ENCODE measurements around the gene GPR135. TPM values are rescaled to one million over a fixed set of nuclear protein-coding genes. Genes with fewer than 3 reads are reported as not detected.
A peak's percentile ranks its signal among the peaks of the same experiment; 100 is the strongest.

The GPR135 gene
- total RNA-seq, 1 donor from 2014 or later, result 4.7 TPM

GRCh38 chr14:59474172-59474571 lies 9.0 kb upstream of the GPR135 start:
- intact Hi-C loops (cut with DNase I), result loop anchor here (5.0 kb wide), 1 partner anchor 1037 kb away; no protein-coding TSS in a partner anchor
- H3K36me3 ChIP-seq, result peaks cover 7 to 36% of the 10 kb centered on the region in 2 donors
- no peaks in the 10 kb centered on the region for H3K4me1 ChIP-seq

DNA sequence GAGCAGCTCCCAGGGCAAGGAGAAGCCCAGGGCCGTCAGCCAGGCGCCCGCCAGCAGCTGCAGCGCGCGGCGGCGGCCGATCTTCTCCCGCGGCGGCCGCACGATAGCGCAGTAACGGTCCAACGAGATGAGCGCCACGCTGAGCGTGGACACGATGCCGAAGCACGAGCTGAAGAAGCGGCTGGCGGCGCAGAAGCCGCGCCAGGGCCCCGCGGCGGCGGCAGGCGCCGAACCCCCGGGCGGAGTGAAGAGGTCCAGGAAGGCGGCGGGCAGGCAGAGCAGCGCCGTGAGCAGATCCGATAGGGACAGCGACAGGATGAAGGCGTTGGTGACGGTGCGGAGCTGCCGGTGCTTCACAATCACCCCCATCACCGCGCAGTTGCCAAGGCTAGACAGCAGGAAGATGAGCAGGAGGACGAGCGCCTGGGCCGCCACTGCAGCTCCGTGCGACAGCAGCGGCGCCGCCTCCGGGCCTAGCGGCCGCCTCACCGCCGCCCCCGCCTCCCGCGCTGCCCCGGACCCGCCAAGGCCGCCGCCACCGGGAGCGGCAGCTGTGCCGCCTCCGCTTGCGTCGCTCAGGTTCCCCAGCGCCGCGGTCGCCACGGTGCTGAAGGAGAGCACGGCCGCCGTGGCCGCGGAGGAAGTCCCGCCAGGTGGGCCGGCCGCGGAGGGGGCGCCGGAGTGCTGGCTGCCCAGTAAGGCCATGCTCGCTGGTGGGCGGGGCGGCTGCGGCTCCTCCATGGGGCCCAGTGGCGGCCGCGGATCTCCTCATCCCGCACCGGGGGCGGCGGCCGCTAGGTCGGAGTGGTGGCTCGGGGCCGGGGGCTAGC lies 479 bp downstream of the GPR135 start:
- TF ChIP-seq, protein P1, sequence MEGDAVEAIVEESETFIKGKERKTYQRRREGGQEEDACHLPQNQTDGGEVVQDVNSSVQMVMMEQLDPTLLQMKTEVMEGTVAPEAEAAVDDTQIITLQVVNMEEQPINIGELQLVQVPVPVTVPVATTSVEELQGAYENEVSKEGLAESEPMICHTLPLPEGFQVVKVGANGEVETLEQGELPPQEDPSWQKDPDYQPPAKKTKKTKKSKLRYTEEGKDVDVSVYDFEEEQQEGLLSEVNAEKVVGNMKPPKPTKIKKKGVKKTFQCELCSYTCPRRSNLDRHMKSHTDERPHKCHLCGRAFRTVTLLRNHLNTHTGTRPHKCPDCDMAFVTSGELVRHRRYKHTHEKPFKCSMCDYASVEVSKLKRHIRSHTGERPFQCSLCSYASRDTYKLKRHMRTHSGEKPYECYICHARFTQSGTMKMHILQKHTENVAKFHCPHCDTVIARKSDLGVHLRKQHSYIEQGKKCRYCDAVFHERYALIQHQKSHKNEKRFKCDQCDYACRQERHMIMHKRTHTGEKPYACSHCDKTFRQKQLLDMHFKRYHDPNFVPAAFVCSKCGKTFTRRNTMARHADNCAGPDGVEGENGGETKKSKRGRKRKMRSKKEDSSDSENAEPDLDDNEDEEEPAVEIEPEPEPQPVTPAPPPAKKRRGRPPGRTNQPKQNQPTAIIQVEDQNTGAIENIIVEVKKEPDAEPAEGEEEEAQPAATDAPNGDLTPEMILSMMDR (IDR thresholded peaks at IDR 0.05), result no peak
- intact Hi-C loops (cut with DNase I), result loop anchor here (1.0 kb wide), 1 partner anchor 20 kb away; the partner anchor contains the start of genes JKAMP and L3HYPDH
- Histone ChIP-seq H3K4me1 (peaks cover 0 to 10% of the 10 kb centered on the region in 2 donors), H3K27ac (peak overlapping the region; percentile 79 to 93), H3K4me3 (peak overlapping the region; percentile 79 to 93), H3K27me3 (no peaks in the 10 kb centered on the region), H3K36me3 (no peaks in the 10 kb centered on the region), H3K9me3 (no peaks in the 10 kb centered on the region)
- DNase-seq (ENCODE audit: low spot score in 2 of 2), result peak in 1 of 2 donors; percentile 88

More at GRCh38 chr14:59474172-59474571, 9.0 kb upstream of the GPR135 start:
- Histone ChIP-seq H3K9me3 (no peaks in the 10 kb centered on the region), H3K27ac (peak overlapping the region; percentile 43 to 67), H3K4me3 (no peak overlapping the region), H3K27me3 (no peaks in the 10 kb centered on the region)
- TF ChIP-seq, protein P1 (IDR thresholded peaks at IDR 0.05), result no peak
- DNase-seq (ENCODE audit: low spot score in 2 of 2), result no peak

GRCh38 chr14:59463787-59464485 lies 1.2 kb downstream of the GPR135 start:
- Histone ChIP-seq H3K4me1 (peaks cover 0 to 10% of the 10 kb centered on the region in 2 donors), H3K27ac (peak overlapping the region; percentile 79 to 93), H3K27me3 (no peaks in the 10 kb centered on the region), H3K4me3 (peak overlapping the region; percentile 79 to 93), H3K36me3 (no peaks in the 10 kb centered on the region), H3K9me3 (no peaks in the 10 kb centered on the region)
- no peak for DNase-seq (ENCODE audit: low spot score in 2 of 2)
- TF ChIP-seq, protein P1 (IDR thresholded peaks at IDR 0.05), result no peak
- intact Hi-C loops (cut with DNase I), result no loop called here

GRCh38 chr14:59461891-59462290 lies 3.3 kb downstream of the GPR135 start:
- Histone ChIP-seq H3K36me3 (no peaks in the 10 kb centered on the region), H3K27ac (no peak overlapping the region), H3K4me3 (no peak overlapping the region), H3K4me1 (peaks cover 0 to 10% of the 10 kb centered on the region in 2 donors), H3K9me3 (no peaks in the 10 kb centered on the region), H3K27me3 (no peaks in the 10 kb centered on the region)
- DNase-seq (ENCODE audit: low spot score in 2 of 2), result no peak
- TF ChIP-seq, protein P1 (IDR thresholded peaks at IDR 0.05), result no peak
- intact Hi-C loops (cut with DNase I), result no loop called here

GRCh38 chr14:59460378-59460777 lies 4.8 kb downstream of the GPR135 start:
- TF ChIP-seq, protein P1 (IDR thresholded peaks at IDR 0.05), result no peak
- Histone ChIP-seq H3K36me3 (no peaks in the 10 kb centered on the region), H3K27me3 (no peaks in the 10 kb centered on the region), H3K27ac (no peak overlapping the region), H3K9me3 (no peaks in the 10 kb centered on the region), H3K4me3 (no peak overlapping the region), H3K4me1 (peaks cover 0 to 8% of the 10 kb centered on the region in 2 donors)
- no peak for DNase-seq (ENCODE audit: low spot score in 2 of 2)
- intact Hi-C loops (cut with DNase I), result no loop called here

All from ascending aorta (tissue), 2 donors.